Peyer's patch (tissue), 4 donors: Measurements from ENCODE around the gene NAGLU. TPM values are rescaled to one million over a fixed set of nuclear protein-coding genes. Genes with fewer than 3 reads are reported as not detected.
"Not testable (repeated sequence)": the region's sequence is repeated elsewhere in the genome, so short reads cannot be mapped to it uniquely, and the experiment has no call there.

Experiments
- DNase-seq, 3 donors: peaks; one replicate each; pipeline ENCODE4 v3.0.0-alpha.2; 2017 to 2019
- H3K27ac ChIP-seq, 4 donors: fragments of 200-600 bp; sonication (generic); one replicate each; pipeline ENCODE4 v1.5.1; 2016 to 2019
- H3K27me3 ChIP-seq, 2 donors: fragments of 200-600 bp; sonication (generic); one replicate each; pipeline ENCODE4 v1.5.1; 2019
- H3K36me3 ChIP-seq, 3 donors: fragments of 200-600 bp; sonication (generic); one replicate each; pipeline ENCODE4 v1.5.1; 2016 to 2019
- H3K4me1 ChIP-seq, 4 donors: fragments of 200-600 bp; sonication (generic); one replicate each; pipeline ENCODE4 v1.5.1; 2016 to 2019
- H3K4me3 ChIP-seq, 4 donors: fragments of 200-600 bp; sonication (generic); 1 replicate in 3 of 4; 2 replicates in 1 of 4; pipeline ENCODE4 v1.5.1; 2016 to 2019; ENCODE audit warnings: mild to moderate bottlenecking in 1 of 4
- H3K9me3 ChIP-seq, 4 donors: fragments of 200-600 bp; sonication (generic); one replicate each; pipeline ENCODE4 v1.5.1; 2016 to 2019; ENCODE audit warnings: mild to moderate bottlenecking in 1 of 4
- POLR2A ChIP-seq, 2 donors: fragments of 450-650 bp; IDR thresholded peaks; one replicate each; pipeline ENCODE4 v1.5.1; 2017; ENCODE audit warnings: antibody characterized with exemption in 2 of 2, mild to moderate bottlenecking in 2 of 2, moderate library complexity in 2 of 2
- total RNA-seq, 4 donors: library from RNA; depleted of rRNA; stranded (reverse); fragments of >200 nt; gene quantifications; one replicate each; pipeline ENCODE4 v1.1.0, GENCODE V29; 2016
- TF ChIP-seq, protein P1 (sequence below), 6 experiments: fragments of 450-650 bp in 4 of 6; fragments of 200-600 bp in 2 of 6; sonication (generic) in 1 of 6; IDR thresholded peaks; one replicate each; pipeline ENCODE4 v1.5.1; 2017 to 2019; ENCODE audit warnings: antibody characterized with exemption in 6 of 6, mild to moderate bottlenecking in 3 of 6, moderate library complexity in 1 of 6

The NAGLU gene
- total RNA-seq, 4 donors from 2014 or later: 12.4 to 79.2 (median 62.7) TPM

DNA sequence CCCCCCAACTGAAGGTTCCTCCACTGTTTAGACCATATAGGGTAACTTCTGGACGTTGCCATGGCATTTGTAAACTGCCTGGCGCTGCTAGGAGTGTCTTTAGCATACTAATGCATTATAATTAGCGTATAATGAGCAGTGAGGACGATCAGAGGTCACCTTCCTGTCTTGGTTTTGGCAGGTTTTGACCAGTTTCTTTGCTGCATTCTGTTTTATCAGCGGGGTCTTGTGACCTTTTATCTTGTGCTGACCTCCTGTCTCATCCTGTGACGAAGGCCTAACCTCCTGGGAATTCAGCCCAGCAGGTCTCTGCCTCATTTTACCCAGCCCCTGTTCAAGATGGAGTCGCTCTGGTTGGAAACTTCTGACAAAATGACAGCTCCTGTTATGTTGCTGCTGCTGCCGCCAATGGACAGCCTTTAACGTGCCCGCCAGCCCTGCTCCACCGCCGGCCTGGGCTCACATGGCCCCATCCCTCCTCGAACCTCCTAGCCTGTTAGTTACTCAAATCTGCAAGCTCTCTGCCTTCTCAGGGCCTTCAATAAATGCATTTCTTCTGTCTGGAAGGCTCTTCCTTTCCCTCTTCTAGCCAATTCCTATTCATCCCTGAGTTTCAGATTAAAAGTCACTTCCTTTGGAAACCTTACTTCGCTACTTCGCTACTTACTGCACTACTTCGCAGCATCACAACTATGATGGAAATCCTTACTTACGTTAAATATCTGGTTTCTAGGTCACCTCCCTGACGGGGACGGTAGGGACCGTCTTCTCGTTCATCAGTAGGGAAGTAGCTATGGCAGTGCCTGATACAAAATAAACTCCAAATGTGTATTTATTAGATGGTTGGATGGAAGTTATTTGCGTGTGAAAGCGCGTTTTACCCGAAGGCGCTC is 640 bp upstream of the NAGLU start:
- Histone ChIP-seq H3K27ac (peak overlapping the region; percentile 85 to 98 (median 88)), H3K27me3 (no peaks in the 10 kb centered on the region), H3K4me3 (peak overlapping the region; percentile 52 to 96 (median 78)), H3K36me3 (peaks cover 0 to 13% (median 0%) of the 10 kb centered on the region in 3 donors), H3K9me3 (no peaks in the 10 kb centered on the region), H3K4me1 (peaks cover 4 to 29% (median 12%) of the 10 kb centered on the region in 4 donors)
- TF ChIP-seq, protein P1, sequence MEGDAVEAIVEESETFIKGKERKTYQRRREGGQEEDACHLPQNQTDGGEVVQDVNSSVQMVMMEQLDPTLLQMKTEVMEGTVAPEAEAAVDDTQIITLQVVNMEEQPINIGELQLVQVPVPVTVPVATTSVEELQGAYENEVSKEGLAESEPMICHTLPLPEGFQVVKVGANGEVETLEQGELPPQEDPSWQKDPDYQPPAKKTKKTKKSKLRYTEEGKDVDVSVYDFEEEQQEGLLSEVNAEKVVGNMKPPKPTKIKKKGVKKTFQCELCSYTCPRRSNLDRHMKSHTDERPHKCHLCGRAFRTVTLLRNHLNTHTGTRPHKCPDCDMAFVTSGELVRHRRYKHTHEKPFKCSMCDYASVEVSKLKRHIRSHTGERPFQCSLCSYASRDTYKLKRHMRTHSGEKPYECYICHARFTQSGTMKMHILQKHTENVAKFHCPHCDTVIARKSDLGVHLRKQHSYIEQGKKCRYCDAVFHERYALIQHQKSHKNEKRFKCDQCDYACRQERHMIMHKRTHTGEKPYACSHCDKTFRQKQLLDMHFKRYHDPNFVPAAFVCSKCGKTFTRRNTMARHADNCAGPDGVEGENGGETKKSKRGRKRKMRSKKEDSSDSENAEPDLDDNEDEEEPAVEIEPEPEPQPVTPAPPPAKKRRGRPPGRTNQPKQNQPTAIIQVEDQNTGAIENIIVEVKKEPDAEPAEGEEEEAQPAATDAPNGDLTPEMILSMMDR (IDR thresholded peaks at IDR 0.05): no peak
- no peak for DNase-seq

DNA sequence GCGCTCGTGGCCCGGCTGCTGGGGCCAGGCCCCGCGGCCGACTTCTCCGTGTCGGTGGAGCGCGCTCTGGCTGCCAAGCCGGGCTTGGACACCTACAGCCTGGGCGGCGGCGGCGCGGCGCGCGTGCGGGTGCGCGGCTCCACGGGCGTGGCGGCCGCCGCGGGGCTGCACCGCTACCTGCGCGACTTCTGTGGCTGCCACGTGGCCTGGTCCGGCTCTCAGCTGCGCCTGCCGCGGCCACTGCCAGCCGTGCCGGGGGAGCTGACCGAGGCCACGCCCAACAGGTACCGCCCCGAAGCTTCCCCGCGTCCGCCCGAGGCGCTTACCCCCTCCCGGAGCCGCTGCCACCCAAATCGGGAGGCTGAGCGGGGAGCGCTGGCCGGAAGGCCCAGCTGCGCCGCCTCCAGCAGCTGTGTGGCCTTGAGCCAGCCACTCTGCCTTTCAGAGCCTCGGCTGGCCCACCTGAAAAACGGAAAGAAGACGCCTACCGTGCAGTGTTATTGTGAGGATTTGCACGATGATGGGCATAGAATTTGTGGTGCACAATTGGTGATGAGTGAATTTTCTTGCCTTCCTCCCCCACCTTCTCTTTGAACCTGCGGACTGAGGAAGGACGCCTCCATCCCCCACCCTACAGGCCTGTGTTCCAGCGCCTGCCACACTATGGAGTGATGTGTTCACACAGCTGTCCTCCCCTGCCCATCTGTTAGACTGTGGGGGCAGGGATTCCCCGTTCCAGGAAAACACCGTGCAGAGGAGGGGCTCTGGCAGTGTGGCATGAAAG is 523 bp downstream of the NAGLU start:
- Histone ChIP-seq H3K4me3 (peak overlapping the region; percentile 52 to 96 (median 78)), H3K36me3 (peaks cover 0 to 19% (median 0%) of the 10 kb centered on the region in 3 donors), H3K27ac (peak overlapping the region; percentile 85 to 98 (median 88)), H3K9me3 (no peaks in the 10 kb centered on the region), H3K27me3 (no peaks in the 10 kb centered on the region), H3K4me1 (peaks cover under 1 to 30% (median 9%) of the 10 kb centered on the region in 4 donors)
- DNase-seq: peak; percentile 79 to 93 (median 86)
- TF ChIP-seq, protein P1 (IDR thresholded peaks at IDR 0.05): peak in 3 of 6 experiments; percentile 10 to 46 (median 22)
- no peak for TF ChIP-seq POLR2A (IDR thresholded peaks at IDR 0.05)

DNA sequence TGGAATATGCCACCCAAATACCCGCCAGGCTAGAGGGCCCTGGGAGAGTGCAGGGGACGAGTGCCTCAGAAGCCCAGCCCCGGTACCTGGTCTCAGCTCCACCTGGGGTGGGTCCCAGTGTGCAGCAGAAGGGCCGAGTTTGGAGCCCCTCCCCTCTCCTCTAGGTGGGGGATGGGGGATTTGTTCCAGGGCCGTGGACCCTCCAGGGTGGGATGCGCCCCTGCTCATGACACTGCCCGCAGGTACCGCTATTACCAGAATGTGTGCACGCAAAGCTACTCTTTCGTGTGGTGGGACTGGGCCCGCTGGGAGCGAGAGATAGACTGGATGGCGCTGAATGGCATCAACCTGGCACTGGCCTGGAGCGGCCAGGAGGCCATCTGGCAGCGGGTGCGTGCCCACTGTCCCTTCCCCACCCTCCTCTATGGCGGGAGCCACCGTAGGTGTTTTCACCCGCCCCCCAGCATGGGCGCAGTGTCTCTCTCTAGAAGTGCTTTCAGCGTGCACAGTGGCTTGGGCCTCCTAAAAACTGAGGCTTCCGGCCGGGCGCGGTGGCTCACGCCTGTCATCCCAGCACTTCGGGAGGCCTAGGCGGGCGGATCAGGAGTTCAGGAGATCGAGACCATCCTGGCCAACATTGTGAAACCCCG is 1.2 kb downstream of the NAGLU start:
- Histone ChIP-seq H3K36me3 (peaks cover 0 to 22% (median 0%) of the 10 kb centered on the region in 3 donors), H3K27me3 (no peaks in the 10 kb centered on the region), H3K4me3 (peak overlapping the region; percentile 52 to 96 (median 78)), H3K9me3 (no peaks in the 10 kb centered on the region), H3K4me1 (peaks cover 0 to 33% (median 9%) of the 10 kb centered on the region in 4 donors), H3K27ac (peak overlapping the region; percentile 85 to 98 (median 88))
- DNase-seq: no peak
- TF ChIP-seq, protein P1 (IDR thresholded peaks at IDR 0.05): no peak
- TF ChIP-seq POLR2A (IDR thresholded peaks at IDR 0.05): no peak

GRCh38 chr17:42537826-42538451 is 1.9 kb downstream of the NAGLU start:
- Histone ChIP-seq H3K27me3 (no peaks in the 10 kb centered on the region), H3K36me3 (peaks cover 0 to 28% (median 0%) of the 10 kb centered on the region in 3 donors), H3K9me3 (no peaks in the 10 kb centered on the region), H3K27ac (no peak overlapping the region), H3K4me1 (peaks cover 0 to 37% (median 9%) of the 10 kb centered on the region in 4 donors), H3K4me3 (no peak overlapping the region)
- DNase-seq: no peak
- TF ChIP-seq, protein P1 (IDR thresholded peaks at IDR 0.05): no peak
- no peak for TF ChIP-seq POLR2A (IDR thresholded peaks at IDR 0.05)

DNA sequence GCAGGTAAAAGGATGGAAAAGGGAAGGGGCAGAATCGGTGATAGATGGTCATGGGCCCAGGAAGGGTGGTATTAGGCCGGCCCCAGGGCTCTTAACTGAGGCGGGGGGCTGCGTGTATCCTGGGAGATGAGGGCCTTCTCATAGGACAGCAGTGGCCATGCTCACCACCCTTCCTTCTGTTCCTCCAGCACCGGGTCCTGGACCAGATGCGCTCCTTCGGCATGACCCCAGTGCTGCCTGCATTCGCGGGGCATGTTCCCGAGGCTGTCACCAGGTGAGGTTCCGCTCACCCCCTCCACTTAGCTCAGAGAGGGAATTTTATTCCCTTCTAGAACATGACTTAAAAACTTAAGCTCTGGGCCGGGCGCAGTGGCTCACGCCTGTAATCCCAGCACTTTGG is 2.4 kb downstream of the NAGLU start:
- peaks cover 0 to 34% (median 0%) of the 10 kb centered on the region in 3 donors for H3K36me3 ChIP-seq
- H3K4me1 ChIP-seq: peaks cover 0 to 37% (median 9%) of the 10 kb centered on the region in 4 donors
- no peak for DNase-seq
- H3K4me3 ChIP-seq: no peak overlapping the region
- TF ChIP-seq, protein P1 (IDR thresholded peaks at IDR 0.05): no peak
- no peak for TF ChIP-seq POLR2A (IDR thresholded peaks at IDR 0.05)
- no peaks in the 10 kb centered on the region for H3K27me3 ChIP-seq
- H3K9me3 ChIP-seq: no peaks in the 10 kb centered on the region
- no peak overlapping the region for H3K27ac ChIP-seq

- not testable (repeated sequence) for H3K4me3 ChIP-seq, H3K27me3 ChIP-seq, H3K9me3 ChIP-seq, DNase-seq
- Histone ChIP-seq H3K27ac (peak overlapping the region in 2 of 4 donors; percentile 79 to 80), H3K4me1 (peaks cover 0 to 33% (median 8%) of the 10 kb centered on the region in 4 donors), H3K36me3 (peaks cover 0 to 40% (median 0%) of the 10 kb centered on the region in 3 donors)
These were observed 4.5 kb downstream of the NAGLU start for GRCh38 chr17:42540558-42540957.
